ENCODE data around the gene TAF12. TPM values are rescaled to one million over a fixed set of nuclear protein-coding genes. Genes with fewer than 3 reads are reported as not detected.
"Not testable (repeated sequence)": the region's sequence is repeated elsewhere in the genome, so short reads cannot be mapped to it uniquely, and the experiment has no call there.

Gene TAF12
- total RNA-seq, 2 donors from 2014 or later, result 20.9 to 35.7 TPM

DNA sequence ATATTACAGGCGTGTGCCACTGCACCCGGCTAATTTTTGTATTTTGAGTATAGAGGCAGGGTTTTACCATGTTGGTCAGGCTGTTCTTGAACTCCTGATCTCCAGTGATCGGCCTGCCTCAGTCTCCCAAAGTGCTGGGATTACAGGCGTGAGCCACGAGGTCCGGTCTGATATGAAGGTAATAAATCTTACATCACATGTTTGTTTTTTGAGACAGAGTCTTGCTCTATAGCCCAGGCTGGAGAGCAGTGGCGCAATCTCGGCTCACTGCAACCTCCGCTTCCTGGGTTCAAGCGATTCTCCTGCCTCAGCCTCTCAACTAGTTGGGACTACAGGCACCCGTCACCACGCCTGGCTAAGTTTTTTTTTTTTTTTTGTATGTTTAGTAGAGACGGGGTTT, 10.2 kb upstream of the TAF12 start:
- not testable (repeated sequence) for ATAC-seq, H3K36me3 Mint-ChIP-seq

DNA sequence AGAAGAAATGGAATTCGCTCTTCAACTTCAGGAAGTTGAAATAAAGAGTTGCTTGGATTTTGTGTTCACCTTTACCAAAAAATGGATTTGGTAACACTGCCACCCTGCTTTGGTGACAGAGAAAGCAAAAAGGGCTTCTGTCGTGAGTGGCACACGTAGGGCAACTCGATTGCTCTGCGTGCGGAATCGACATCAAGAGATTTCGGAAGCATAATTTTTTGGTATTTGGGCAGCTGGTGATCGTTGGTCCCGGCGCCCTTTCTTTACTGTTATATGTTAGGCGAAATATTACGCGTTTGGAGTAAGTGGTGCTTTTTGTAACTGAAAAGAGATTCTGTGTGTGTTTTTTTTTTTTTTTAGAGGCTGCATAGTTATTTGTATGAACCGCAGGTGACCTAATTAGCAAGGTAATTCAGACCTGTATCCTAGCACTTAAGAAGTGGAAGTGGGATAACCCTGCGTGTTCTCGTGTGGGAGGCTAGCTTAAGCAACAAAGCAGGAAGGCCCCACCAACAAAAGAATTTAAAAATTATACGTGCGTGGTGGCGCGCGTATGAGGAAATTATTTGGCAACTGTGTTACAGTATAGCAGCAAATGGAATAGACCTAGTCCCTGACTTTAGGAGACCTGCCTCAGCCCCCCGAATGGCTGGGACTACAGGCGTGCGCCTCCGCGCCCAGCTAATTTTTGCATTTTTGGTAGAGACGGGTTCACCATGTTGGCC, 5.8 kb upstream of the TAF12 start, which contains the start of gene RNU11:
TSS of gene RNU11 (plus strand) at position 127 of the 725 bp plus-strand sequence.
- ATAC-seq, result peak; percentile 78 to 80
- H3K9me3 Mint-ChIP-seq, result no peaks in the 10 kb centered on the region
- peaks cover 0 to 10% of the 10 kb centered on the region in 2 donors for H3K36me3 Mint-ChIP-seq
- peak within 1 kb of the TSS; percentile 100 for H3K27ac Mint-ChIP-seq
- DNase-seq (ENCODE audit: low spot score in 2 of 2), result peak; percentile 85 to 89

More for the DNA sequence above, 10.2 kb upstream of the TAF12 start:
- not testable (repeated sequence) for H3K27ac Mint-ChIP-seq; H3K9me3 Mint-ChIP-seq; DNase-seq (ENCODE audit: low spot score in 2 of 2)

DNA sequence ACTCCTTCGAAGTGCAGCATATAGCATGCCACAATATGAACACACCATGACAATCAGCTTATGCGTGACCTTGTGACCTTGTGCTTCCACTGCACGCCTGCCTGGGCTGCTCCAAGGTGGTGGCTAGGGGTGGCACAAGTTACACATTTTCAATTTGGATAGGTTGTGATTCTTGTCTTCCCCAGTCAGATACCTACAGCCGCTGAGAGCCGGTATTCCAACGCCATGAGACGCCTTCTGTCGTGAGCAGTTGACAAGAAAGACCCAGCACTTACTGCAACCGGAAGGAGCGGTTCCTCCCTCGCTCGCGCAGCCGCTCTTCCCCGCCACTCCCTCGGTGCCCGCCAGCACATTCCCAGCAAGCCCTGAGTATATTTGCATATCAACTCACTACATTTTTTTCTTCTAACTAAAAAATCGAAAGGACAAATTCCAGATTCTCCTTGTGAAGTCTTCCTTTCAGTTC, 5.2 kb upstream of the TAF12 start:
- DNase-seq (ENCODE audit: low spot score in 2 of 2), result peak; percentile 80 to 91
- ATAC-seq, result peak; percentile 73 to 79
- Mint-ChIP-seq H3K27ac (peak overlapping the region; percentile 100), H3K36me3 (peaks cover 5 to 16% of the 10 kb centered on the region in 2 donors), H3K9me3 (no peaks in the 10 kb centered on the region)

DNA sequence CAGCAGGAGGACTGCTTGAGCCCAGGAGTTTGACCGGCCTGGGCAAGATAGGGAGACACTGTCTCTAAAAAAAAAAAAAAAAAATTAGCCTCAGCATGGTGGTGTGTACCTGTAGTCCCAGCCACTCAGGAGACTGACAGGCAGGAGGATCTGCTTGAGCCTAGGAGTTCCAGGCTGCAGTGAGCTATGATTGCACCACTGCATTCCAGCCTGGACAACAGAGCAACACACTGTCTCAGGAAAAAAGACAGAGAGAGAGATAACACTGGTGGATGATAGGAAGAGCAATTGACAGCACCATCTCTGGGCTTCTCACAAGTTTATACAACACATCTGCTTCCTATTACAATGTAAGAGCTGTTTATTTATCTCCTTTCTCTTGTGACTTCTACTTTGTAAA, 3.2 kb upstream of the TAF12 start:
- Mint-ChIP-seq H3K27ac (peak overlapping the region in 1 of 2 donors; percentile 75), H3K36me3 (peaks cover 13 to 29% of the 10 kb centered on the region in 2 donors), H3K9me3 (no peaks in the 10 kb centered on the region)
- no peak for DNase-seq (ENCODE audit: low spot score in 2 of 2)
- ATAC-seq, result no peak

DNA sequence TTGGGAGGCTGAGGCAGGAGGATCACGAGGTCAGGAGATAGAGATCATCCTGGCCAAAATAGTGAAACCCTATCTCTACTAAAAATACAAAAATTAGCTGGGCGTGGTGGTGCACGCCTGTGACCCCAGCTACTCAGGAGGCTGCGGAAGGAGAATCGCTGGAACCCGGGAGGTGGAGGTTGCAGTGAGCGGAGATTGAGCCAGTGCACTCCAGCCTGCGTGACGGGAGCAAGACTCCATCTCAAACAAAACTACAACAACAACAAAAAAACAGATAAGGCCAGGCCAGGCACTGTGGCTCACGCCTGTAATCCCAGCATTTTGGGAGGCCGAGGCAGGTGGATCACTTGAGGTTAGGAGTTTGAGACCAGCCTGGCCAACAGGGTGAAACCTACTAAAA, 2.5 kb upstream of the TAF12 start:
- not testable (repeated sequence) for H3K27ac Mint-ChIP-seq; DNase-seq (ENCODE audit: low spot score in 2 of 2); ATAC-seq; H3K9me3 Mint-ChIP-seq
- peaks cover 13 to 29% of the 10 kb centered on the region in 2 donors for H3K36me3 Mint-ChIP-seq

DNA sequence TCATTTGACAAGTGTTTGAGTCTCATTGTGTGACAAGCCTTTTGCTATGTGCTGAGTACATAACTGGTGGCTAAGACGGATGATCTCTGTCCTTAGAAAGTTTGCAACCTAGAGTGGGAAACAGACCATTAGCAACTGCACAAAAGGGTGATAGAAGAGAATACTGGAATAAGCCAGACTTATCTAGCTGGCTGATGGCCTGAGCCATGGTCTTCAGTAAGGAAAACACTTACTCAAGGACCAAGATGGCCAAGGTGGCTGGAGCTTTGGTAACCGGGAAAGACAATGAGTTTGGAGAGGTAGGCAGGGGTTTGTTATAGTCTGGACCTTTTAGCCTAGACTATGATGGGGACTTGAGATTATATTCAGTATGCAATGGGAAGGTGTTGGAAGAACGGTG, 1.6 kb upstream of the TAF12 start:
- no peaks in the 10 kb centered on the region for H3K9me3 Mint-ChIP-seq
- peak in 1 of 2 donors; percentile 21 for DNase-seq (ENCODE audit: low spot score in 2 of 2)

DNA sequence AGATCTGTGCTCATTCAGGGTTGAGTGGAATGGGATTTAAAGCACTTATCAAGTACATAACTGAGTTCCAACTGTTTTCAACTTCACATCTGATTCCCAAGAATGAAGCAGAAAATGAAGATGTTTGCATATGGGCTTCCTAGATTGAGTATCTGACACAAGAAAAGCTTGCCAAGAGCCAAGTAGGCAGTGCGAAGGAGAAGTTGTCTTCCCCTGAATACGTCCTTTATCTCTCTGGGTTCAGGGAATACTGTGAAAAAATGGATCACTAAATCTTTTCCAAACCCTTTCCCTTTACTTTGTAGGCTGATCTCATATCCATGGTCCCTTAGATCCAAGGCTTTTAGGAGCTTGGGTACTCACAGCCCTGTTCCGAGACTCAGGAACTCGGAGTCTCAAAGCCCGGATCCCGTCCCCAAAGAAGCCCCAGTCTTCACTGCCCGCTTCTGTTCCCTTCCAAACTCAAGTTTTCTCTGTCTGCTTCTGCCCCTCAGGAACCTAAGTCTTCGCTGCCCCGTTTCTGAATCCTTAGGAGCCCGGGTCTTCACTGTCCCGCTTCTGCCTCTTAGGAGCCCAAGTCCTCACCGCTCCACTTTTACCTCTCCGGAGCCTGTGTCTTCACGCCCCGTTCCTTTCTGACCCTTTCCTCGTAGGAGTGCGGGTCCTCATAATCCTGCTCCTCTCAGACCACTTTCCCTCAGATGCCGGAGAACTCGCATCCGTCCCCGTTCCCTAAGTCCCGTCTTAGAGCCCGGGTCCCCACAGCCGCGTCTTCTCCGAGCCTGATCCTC, 616 bp downstream of the TAF12 start:
- DNase-seq (ENCODE audit: low spot score in 2 of 2), result no peak

More for the DNA sequence above, 1.6 kb upstream of the TAF12 start:
- Mint-ChIP-seq H3K27ac (peak overlapping the region; percentile 97 to 99), H3K36me3 (peaks cover 13 to 29% of the 10 kb centered on the region in 2 donors)
- ATAC-seq, result no peak

DNA sequence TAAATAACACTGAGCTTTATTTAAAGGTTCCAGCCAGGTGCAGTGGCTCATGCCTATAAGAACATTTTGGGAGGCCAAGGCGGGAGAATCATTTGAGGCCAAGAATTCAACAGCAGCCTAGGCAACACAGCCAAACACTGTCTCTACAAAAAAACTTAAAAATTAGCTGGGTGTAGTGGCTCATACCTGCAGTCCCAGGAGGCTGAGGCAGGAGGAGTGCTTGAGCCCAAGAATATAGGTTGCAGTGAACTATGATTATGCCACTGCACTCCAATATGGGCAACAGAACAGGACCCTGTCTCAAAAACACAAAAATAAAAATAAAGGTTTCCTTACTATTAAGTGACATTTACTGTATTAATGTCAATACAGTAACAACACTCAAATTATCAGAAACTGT, 2.1 kb downstream of the TAF12 start:
- Mint-ChIP-seq H3K9me3 (no peaks in the 10 kb centered on the region), H3K36me3 (peaks cover 13 to 29% of the 10 kb centered on the region in 2 donors), H3K27ac (no peak overlapping the region)
- DNase-seq (ENCODE audit: low spot score in 2 of 2), result peak; percentile 18 to 32
- ATAC-seq, result no peak

More for the DNA sequence above, 616 bp downstream of the TAF12 start:
- peak overlapping the region; percentile 97 to 99 for H3K27ac Mint-ChIP-seq
- ATAC-seq, result peak; percentile 12 to 16
- H3K9me3 Mint-ChIP-seq, result no peaks in the 10 kb centered on the region
- H3K36me3 Mint-ChIP-seq, result peaks cover 13 to 29% of the 10 kb centered on the region in 2 donors

DNA sequence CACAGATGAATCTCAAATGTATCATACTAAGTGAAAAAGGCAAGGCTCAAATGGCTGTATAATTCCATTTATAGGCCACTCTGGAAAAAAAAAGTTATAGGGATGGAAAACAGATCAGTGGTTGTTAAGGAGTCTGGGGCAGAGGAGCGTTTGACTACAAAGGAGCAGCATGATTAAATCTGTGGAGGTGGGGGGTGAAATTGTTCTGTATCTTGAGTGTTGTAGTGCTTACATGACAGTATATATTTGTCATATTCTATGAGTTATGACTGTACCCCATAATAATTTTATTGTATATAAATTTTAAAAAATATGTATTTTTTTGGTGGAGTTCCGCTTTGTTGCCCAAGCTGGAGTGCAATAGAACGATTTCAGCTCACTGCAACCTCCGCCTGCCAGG, 10.3 kb downstream of the TAF12 start:
- Mint-ChIP-seq H3K9me3 (no peaks in the 10 kb centered on the region), H3K27ac (no peak overlapping the region), H3K36me3 (no peaks in the 10 kb centered on the region)
- DNase-seq (ENCODE audit: low spot score in 2 of 2), result no peak
- ATAC-seq, result no peak

DNA sequence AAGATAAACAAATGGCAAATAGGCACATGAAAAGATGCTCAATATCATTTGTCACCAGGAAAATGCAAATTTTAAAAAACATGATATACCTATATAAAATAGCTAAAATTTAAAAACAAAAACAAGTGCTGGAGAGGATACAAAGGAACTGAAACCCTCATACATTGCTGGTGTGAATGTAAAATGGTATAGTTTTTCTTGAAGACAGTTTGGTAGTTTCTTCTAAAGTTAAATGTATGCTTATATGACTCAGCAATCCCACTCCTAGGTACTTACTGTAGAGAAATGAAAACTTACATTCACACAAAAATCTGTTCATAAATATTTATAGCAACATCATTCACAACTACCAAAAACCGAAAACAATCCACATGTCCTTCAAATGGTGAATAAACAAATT, 11.2 kb downstream of the TAF12 start:
- no peak for DNase-seq (ENCODE audit: low spot score in 2 of 2)
- ATAC-seq, result no peak
- Mint-ChIP-seq H3K9me3 (no peaks in the 10 kb centered on the region), H3K36me3 (no peaks in the 10 kb centered on the region), H3K27ac (peak overlapping the region in 1 of 2 donors; percentile 70)

DNA sequence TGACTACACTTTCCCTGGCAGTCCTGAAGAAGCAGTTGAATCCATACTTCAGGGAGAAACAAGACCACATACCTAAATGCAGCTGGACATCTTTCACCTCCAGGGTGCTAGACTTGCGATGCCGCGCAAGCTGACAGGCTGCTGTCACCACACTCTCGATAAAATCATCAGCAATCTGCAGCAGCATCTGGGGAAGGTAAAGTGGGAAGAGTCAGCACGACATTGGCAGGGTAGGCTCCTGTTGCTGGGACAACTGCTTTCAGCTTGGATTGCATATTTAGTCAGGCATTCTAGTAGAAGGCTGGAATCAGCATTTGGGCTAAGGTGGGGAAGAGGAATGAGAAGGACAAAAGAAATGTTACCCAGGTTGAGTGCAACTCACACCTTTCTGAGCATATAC, 29.7 kb downstream of the TAF12 start:
- ATAC-seq (no peak), DNase-seq (ENCODE audit: low spot score in 2 of 2) (no peak)
- H3K9me3 Mint-ChIP-seq, result no peaks in the 10 kb centered on the region
- no peaks in the 10 kb centered on the region for H3K36me3 Mint-ChIP-seq
- H3K27ac Mint-ChIP-seq, result no peak overlapping the region

DNA sequence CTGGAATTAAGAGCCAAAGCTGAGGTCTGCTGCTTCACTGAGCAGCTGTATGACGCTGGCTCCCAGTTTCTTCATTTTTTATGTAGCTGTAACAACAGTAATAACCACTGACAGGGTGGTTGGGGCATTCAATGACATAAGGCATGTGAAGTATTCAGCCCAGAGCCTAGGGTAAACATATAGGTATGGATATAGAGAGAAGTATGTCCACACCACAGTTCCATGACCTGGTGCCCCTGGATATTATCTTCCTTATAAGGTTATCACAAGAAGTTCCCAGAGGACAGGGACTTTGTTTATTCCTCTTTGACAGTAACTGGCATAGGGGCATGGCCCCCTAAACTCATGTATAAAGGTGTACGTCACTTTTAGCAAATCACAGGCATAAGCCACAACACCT, 36.1 kb downstream of the TAF12 start:
- H3K9me3 Mint-ChIP-seq, result no peaks in the 10 kb centered on the region
- DNase-seq (ENCODE audit: low spot score in 2 of 2) (no peak), ATAC-seq (no peak)
- H3K36me3 Mint-ChIP-seq, result peaks cover 5 to 6% of the 10 kb centered on the region in 2 donors
- H3K27ac Mint-ChIP-seq, result no peak overlapping the region

DNA sequence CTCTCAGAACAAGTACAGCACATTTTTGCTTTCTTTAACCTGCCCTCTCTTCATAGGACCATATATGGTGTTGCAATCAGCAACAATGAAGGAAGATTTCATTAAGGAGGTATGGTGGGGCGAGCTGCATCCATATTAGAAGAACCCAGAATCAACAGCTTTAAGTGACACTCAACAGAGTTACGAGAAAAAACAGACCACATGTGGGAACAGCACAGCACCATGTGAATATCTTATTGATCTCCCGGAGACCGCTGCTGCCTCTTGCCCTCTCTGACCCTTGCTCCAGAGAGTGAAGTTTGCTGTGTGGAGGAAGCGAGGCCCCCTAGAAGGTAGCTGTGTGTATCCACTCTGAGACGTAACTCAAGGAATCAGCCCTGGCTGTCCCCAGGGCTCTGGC, 37.9 kb downstream of the TAF12 start:
- Mint-ChIP-seq H3K9me3 (no peaks in the 10 kb centered on the region), H3K36me3 (peaks cover 7 to 8% of the 10 kb centered on the region in 2 donors), H3K27ac (no peak overlapping the region)
- no peak for DNase-seq (ENCODE audit: low spot score in 2 of 2)
- no peak for ATAC-seq

DNA sequence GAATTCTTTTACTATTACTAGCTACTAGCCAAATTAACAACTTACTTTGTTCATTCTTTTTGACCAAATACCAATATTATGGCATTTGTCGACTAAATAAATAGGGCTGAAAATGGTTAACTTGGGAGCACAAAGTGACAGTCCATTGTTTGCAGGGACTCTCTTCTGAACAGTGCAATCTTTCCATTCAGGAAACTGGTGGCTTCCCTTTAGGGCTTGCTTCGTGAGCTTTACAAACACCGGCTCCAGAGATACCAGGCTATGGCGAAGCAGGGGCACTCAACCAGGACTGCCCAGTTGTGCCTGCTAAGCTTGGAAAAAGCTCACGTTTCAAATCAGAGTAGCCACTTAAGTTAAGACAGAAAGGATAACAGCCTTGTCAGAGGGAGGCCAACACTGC, 38.5 kb downstream of the TAF12 start:
- H3K27ac Mint-ChIP-seq, result no peak overlapping the region
- DNase-seq (ENCODE audit: low spot score in 2 of 2) (no peak), ATAC-seq (no peak)
- H3K36me3 Mint-ChIP-seq, result peaks cover 7 to 8% of the 10 kb centered on the region in 2 donors
- no peaks in the 10 kb centered on the region for H3K9me3 Mint-ChIP-seq

DNA sequence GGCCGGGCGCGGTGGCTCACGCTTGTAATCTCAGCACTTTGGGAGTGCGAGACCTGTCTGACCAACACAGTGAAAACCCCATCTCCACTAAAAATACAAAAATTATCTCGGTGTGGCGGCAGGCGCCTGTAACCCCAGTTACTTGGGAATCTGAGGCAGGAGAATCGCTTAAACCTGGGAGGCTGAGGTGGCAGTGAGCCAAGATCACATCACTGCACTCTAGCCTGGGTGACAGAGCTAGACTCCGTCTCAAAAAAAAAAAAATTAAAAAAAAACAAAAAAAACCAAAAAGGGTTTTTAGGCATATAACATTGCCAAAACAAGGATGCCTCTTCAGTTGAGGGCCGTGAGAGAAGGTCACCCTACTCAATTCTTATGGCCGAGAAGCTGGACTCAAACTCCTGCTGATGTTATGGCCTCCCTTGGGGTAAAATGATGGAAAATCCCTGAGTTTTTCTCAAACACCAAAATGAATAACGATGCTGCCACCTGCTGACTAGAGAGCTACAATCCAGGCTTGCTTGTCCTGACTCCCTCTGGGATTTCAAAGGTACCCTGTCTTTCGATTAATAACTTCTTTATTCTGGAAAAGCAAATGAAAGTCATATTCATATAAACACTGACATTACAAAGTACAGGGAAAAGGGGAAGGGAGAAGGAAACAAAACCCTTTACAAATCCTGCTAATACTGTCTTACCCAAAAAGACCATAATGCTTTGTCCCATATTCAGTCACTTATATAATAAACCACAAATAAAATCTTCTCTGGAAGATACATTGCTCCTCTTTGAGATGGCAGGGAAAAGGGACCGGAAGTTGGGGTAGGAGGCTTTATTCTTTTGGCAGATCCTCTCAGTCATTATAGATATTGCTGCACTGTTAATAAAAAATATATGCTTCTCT, 40.1 kb downstream of the TAF12 start:
- Mint-ChIP-seq H3K9me3 (no peaks in the 10 kb centered on the region), H3K36me3 (peaks cover 7 to 8% of the 10 kb centered on the region in 2 donors), H3K27ac (peak overlapping the region in 1 of 2 donors; percentile 89)
- ATAC-seq, result no peak
- no peak for DNase-seq (ENCODE audit: low spot score in 2 of 2)

DNA sequence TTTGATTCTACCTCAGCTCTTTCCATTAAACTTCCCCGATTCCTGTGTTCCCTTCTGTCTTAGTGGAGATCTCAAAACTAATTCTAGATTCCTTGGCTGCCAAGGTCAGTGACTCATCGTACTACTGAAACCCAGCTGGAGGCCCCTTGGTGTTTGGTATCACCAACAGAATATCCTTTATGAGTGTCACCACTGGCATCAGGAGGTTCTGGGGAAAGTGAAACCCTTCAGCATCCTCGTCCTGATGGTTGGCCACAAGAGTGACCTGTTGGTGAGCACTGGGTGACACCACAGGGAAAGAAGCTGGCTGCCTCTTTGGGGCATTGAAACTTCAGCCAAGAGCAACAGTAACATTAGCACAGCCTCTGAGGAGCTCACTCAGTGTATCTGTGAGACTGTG, 41.2 kb downstream of the TAF12 start:
- Mint-ChIP-seq H3K27ac (peak overlapping the region in 1 of 2 donors; percentile 89), H3K9me3 (no peaks in the 10 kb centered on the region), H3K36me3 (peaks cover 7 to 8% of the 10 kb centered on the region in 2 donors)
- ATAC-seq (peak; percentile 90 to 93), DNase-seq (ENCODE audit: low spot score in 2 of 2) (no peak)

All from activated naive CD4-positive, alpha-beta T cell treated with anti-CD3 and anti-CD28 coated beads, Interleukin-2, amount 50 U/mL, for 72 hours (primary cell).